Activated T-cell treated with anti-CD3 and anti-CD28 coated beads, Interleukin-2, amount 50 U/mL, for 24 hours (primary cell): Measurements from ENCODE around the gene LCA5.
"Not testable (repeated sequence)": the region's sequence is repeated elsewhere in the genome, so short reads cannot be mapped to it uniquely, and the experiment has no call there.

Source experiments
- DNase-seq: peaks from one replicate; pipeline ENCODE4 v3.0.0-alpha.2; 2020
- H3K27ac Mint-ChIP-seq: 2 replicates; pipeline ENCODE4 v1.8.0; 2020; ENCODE audit warnings: mild to moderate bottlenecking, mixed read lengths
- H3K27me3 Mint-ChIP-seq: 2 replicates; pipeline ENCODE4 v1.8.0; 2020; ENCODE audit warnings: mixed read lengths
- H3K36me3 Mint-ChIP-seq: 2 replicates; pipeline ENCODE4 v1.8.0; 2020; ENCODE audit warnings: low read depth, mixed read lengths
- H3K4me1 Mint-ChIP-seq: 2 replicates; pipeline ENCODE4 v1.8.0; 2020; ENCODE audit warnings: low read depth, mixed read lengths
- H3K4me3 Mint-ChIP-seq: 2 replicates; pipeline ENCODE4 v1.8.0; 2020; ENCODE audit warnings: mild to moderate bottlenecking, moderate library complexity, mixed read lengths
- H3K9me3 Mint-ChIP-seq: 2 replicates; pipeline ENCODE4 v1.8.0; 2020; ENCODE audit warnings: mixed read lengths

LCA5 gene

DNA sequence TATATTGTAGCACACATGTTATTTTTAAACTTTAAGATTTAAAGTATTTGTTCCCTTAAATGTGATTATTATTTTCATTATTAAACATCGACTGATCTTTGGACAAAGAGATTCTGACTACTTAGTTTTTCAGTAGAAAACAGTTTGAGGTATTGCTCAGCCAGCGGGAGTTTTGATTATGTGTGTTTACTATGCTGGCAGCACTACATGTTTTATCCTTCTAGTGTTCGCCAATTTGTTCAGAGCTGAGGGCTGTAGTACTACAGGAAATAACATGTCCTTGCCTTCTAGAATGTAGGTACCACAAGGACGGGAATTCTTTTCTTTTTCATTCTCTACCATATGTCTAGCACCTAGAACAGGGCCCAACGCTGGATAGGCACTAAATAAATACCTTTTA is 11.1 kb upstream of the LCA5 start:
- no peaks in the 10 kb centered on the region for H3K9me3 Mint-ChIP-seq
- H3K27ac Mint-ChIP-seq: no peak overlapping the region
- H3K4me1 Mint-ChIP-seq: no peaks in the 10 kb centered on the region
- DNase-seq: no peak
- no peaks in the 10 kb centered on the region for H3K36me3 Mint-ChIP-seq
- H3K4me3 Mint-ChIP-seq: no peak overlapping the region
- H3K27me3 Mint-ChIP-seq: no peaks in the 10 kb centered on the region

GRCh38 chr6:79546186-79546585 is 9.0 kb upstream of the LCA5 start:
- H3K4me3 Mint-ChIP-seq: no peak overlapping the region
- H3K27ac Mint-ChIP-seq: no peak overlapping the region
- no peaks in the 10 kb centered on the region for H3K4me1 Mint-ChIP-seq
- DNase-seq: no peak
- no peaks in the 10 kb centered on the region for H3K36me3 Mint-ChIP-seq
- H3K9me3 Mint-ChIP-seq: no peaks in the 10 kb centered on the region
- peaks cover 3% of the 10 kb centered on the region for H3K27me3 Mint-ChIP-seq

DNA sequence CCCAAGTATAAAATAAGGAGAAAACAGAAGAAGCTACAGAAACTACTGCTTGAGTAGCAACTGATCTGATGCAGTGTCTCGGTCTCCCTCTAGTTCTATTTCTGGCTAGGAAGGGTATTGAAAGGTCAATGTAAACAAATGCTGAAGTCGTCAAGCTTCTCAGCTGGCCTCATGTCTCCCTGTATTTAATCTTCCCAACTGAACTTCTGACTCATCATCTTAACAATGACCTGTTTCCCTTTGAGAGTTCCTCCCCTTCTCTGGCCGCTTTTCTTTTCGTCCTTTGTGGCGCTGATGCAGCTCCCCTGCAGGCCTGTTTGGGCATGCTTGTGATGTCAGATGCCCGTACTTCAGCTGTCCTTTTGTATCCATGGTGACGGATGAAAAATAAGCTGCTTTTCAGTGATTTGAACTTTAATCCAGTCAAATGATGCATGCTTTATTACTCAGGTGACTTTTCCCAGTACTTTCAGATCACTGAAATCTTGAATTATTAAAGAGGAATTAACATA is 7.8 kb upstream of the LCA5 start:
- DNase-seq: no peak

GRCh38 chr6:79544299-79544927 is 7.2 kb upstream of the LCA5 start:
- H3K4me3 Mint-ChIP-seq: no peak overlapping the region
- no peaks in the 10 kb centered on the region for H3K9me3 Mint-ChIP-seq
- H3K27ac Mint-ChIP-seq: no peak overlapping the region
- no peak for DNase-seq
- H3K36me3 Mint-ChIP-seq: no peaks in the 10 kb centered on the region
- peaks cover 3% of the 10 kb centered on the region for H3K27me3 Mint-ChIP-seq
- H3K4me1 Mint-ChIP-seq: no peaks in the 10 kb centered on the region

More for the DNA sequence above, 7.8 kb upstream of the LCA5 start:
- Mint-ChIP-seq H3K27me3 (peaks cover 3% of the 10 kb centered on the region), H3K27ac (no peak overlapping the region), H3K4me1 (no peaks in the 10 kb centered on the region), H3K9me3 (no peaks in the 10 kb centered on the region), H3K4me3 (no peak overlapping the region), H3K36me3 (no peaks in the 10 kb centered on the region)

GRCh38 chr6:79543886-79544285 is 6.7 kb upstream of the LCA5 start:
- Mint-ChIP-seq H3K27me3 (peaks cover 3% of the 10 kb centered on the region), H3K4me3 (no peak overlapping the region), H3K36me3 (no peaks in the 10 kb centered on the region), H3K4me1 (no peaks in the 10 kb centered on the region), H3K27ac (no peak overlapping the region), H3K9me3 (no peaks in the 10 kb centered on the region)
- DNase-seq: no peak

- DNase-seq: no peak
- no peak overlapping the region for H3K4me3 Mint-ChIP-seq
- H3K27me3 Mint-ChIP-seq: peaks cover 3% of the 10 kb centered on the region
- H3K4me1 Mint-ChIP-seq: no peaks in the 10 kb centered on the region
- H3K27ac Mint-ChIP-seq: no peak overlapping the region
- H3K36me3 Mint-ChIP-seq: no peaks in the 10 kb centered on the region
- no peaks in the 10 kb centered on the region for H3K9me3 Mint-ChIP-seq
These were observed 6.2 kb upstream of the LCA5 start for GRCh38 chr6:79543411-79543810.

DNA sequence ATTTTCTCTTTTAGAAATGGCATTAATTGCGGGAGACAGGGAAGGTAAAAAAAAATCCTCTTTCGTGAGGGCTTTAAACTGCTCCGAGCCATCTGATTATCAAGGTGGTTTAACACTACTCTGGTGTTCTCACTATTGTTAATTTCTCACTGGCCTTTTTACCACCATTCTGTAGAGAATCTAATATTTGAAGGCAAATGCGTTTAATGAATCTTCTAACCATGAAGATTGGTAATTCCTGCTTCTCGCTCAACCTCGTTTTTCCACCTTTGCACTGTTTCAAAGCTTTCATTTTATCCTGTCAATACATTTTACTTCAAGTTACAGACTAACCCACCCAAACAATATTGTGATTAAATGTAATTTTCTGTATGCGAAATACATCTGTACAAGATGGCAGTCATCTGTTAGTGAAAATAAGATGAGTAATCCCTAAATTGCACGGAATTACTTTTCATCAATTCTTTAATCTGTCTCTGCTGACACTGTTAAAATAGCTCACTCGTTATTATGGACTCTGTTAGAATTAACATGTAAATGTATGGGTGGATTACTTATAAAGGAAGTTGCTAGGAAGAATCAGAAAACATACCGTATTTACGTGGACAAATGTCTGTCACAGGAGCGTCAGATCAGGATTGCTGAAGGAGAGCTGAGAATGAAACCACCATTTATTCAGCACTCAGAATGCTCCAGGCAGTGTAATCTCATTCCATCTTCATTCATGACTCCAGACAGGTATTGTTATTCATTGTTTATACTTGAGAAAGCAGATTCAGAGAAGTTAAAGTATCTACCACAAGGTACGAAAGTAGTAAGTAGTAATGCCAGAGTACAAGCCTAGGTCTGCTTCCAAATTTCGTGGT is 1.1 kb upstream of the LCA5 start:
- H3K9me3 Mint-ChIP-seq: no peaks in the 10 kb centered on the region
- H3K36me3 Mint-ChIP-seq: no peaks in the 10 kb centered on the region
- no peak overlapping the region for H3K27ac Mint-ChIP-seq
- no peaks in the 10 kb centered on the region for H3K4me1 Mint-ChIP-seq
- H3K27me3 Mint-ChIP-seq: peaks cover 10% of the 10 kb centered on the region
- no peak overlapping the region for H3K4me3 Mint-ChIP-seq
- no peak for DNase-seq

DNA sequence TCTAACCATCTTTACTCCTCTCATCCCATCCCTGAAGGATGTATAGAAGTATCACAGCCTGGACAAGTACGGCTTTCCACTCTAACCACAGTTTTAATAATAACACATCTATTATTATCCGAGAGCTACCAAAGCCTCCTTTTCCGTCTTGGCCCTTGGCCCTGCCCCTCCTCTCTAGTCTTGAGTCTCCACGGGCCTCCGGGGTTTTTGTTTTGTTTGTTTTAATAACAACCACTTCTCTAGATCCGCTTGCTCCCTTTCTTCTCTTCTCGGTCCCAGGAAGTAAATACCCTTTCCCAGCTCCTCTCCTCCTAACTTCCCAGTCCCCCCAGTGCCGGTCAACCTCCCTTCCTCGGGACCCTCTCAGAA is 661 bp downstream of the LCA5 start:
- Mint-ChIP-seq H3K4me1 (no peaks in the 10 kb centered on the region), H3K27me3 (peaks cover 7% of the 10 kb centered on the region), H3K4me3 (no peak overlapping the region), H3K9me3 (no peaks in the 10 kb centered on the region), H3K27ac (no peak overlapping the region), H3K36me3 (no peaks in the 10 kb centered on the region)
- DNase-seq: peak; percentile 30

- H3K9me3 Mint-ChIP-seq, DNase-seq, H3K36me3 Mint-ChIP-seq, H3K4me3 Mint-ChIP-seq, H3K27ac Mint-ChIP-seq, H3K27me3 Mint-ChIP-seq, H3K4me1 Mint-ChIP-seq: not testable (repeated sequence)
These were observed 7.7 kb downstream of the LCA5 start for GRCh38 chr6:79529567-79529966.

GRCh38 chr6:79526897-79527296 is 10.3 kb downstream of the LCA5 start:
- Mint-ChIP-seq H3K9me3 (no peaks in the 10 kb centered on the region), H3K27ac (no peak overlapping the region), H3K4me1 (no peaks in the 10 kb centered on the region), H3K36me3 (no peaks in the 10 kb centered on the region), H3K27me3 (no peaks in the 10 kb centered on the region), H3K4me3 (no peak overlapping the region)
- no peak for DNase-seq

- no peaks in the 10 kb centered on the region for H3K9me3 Mint-ChIP-seq
- H3K4me3 Mint-ChIP-seq: no peak overlapping the region
These were observed 11.7 kb downstream of the LCA5 start for GRCh38 chr6:79525272-79526100.

GRCh38 chr6:79524065-79524464 is 13.2 kb downstream of the LCA5 start:
- H3K27ac Mint-ChIP-seq: no peak overlapping the region
- no peaks in the 10 kb centered on the region for H3K9me3 Mint-ChIP-seq
- H3K27me3 Mint-ChIP-seq: peaks cover 2% of the 10 kb centered on the region
- H3K4me1 Mint-ChIP-seq: no peaks in the 10 kb centered on the region
- H3K36me3 Mint-ChIP-seq: no peaks in the 10 kb centered on the region
- no peak overlapping the region for H3K4me3 Mint-ChIP-seq
- no peak for DNase-seq

More at GRCh38 chr6:79525272-79526100, 11.7 kb downstream of the LCA5 start:
- H3K27ac Mint-ChIP-seq: no peak overlapping the region
- H3K27me3 Mint-ChIP-seq: peaks cover 2% of the 10 kb centered on the region
- H3K36me3 Mint-ChIP-seq: no peaks in the 10 kb centered on the region
- no peaks in the 10 kb centered on the region for H3K4me1 Mint-ChIP-seq
- DNase-seq: no peak

GRCh38 chr6:79522609-79523008 is 14.6 kb downstream of the LCA5 start:
- Mint-ChIP-seq H3K4me3 (no peak overlapping the region), H3K36me3 (no peaks in the 10 kb centered on the region), H3K9me3 (no peaks in the 10 kb centered on the region), H3K4me1 (no peaks in the 10 kb centered on the region), H3K27me3 (peaks cover 2% of the 10 kb centered on the region), H3K27ac (no peak overlapping the region)
- DNase-seq: no peak

DNA sequence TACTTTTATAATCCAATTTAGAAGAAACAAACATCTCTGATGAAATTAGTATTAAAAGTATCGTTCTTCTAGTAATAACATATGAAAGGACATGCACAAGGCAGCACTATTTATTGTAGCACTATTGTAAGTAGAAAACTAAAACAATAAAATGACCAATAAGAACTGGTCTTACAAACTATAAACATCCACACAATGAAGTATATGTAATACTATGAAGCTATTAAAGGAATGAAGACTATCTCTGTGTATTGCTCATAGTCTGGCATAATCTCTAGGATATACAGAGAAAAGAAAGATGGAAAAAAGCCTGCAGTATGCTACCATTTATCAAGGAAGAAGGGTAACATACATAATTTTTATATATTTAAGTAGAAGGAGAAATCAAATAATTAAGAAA is 16.7 kb downstream of the LCA5 start:
- peaks cover 2% of the 10 kb centered on the region for H3K27me3 Mint-ChIP-seq
- no peak for DNase-seq
- no peaks in the 10 kb centered on the region for H3K9me3 Mint-ChIP-seq
- no peak overlapping the region for H3K4me3 Mint-ChIP-seq
- no peaks in the 10 kb centered on the region for H3K4me1 Mint-ChIP-seq
- H3K36me3 Mint-ChIP-seq: no peaks in the 10 kb centered on the region
- H3K27ac Mint-ChIP-seq: no peak overlapping the region
